GM23338 (cell line): ENCODE results near the gene FBXW11. TPM values are rescaled to one million over a fixed set of nuclear protein-coding genes. Genes with fewer than 3 reads are reported as not detected.

Experiments
- ATAC-seq: fragments of 200-7000 bp; cut with Tn5 transposase; 3 replicates; pipeline ENCODE4 v1.9.1; 2020
- DNase-seq: peaks from one replicate; pipeline ENCODE4 v3.0.0-alpha.2; 2015; ENCODE audit warnings: low spot score
- H2AFZ ChIP-seq: fragments of 200-600 bp; sonication (generic); 2 replicates; pipeline ENCODE4 v1.8.0; 2016; ENCODE audit warnings: antibody characterized with exemption, mild to moderate bottlenecking, moderate library complexity
- H3F3A ChIP-seq: fragments of 200-600 bp; sonication (generic); replicated peaks from 2 replicates; pipeline ENCODE4 v1.8.0; 2017; ENCODE audit warnings: antibody characterized with exemption, mixed run types, low read depth
- H3K27ac ChIP-seq: fragments of 200-600 bp; sonication (generic); 2 replicates; pipeline ENCODE4 v1.6.1; 2016; ENCODE audit warnings: low read depth
- H3K27me3 ChIP-seq: fragments of 200-600 bp; sonication (generic); 2 replicates; pipeline ENCODE4 v1.8.0; 2016; ENCODE audit warnings: mild to moderate bottlenecking, mixed run types, moderate library complexity; ENCODE audit not compliant: insufficient read depth
- H3K36me3 ChIP-seq: fragments of 200-600 bp; sonication (generic); 2 replicates; pipeline ENCODE4 v1.8.0; 2016; ENCODE audit warnings: mild to moderate bottlenecking; ENCODE audit not compliant: insufficient read depth
- H3K4me1 ChIP-seq: fragments of 200-600 bp; sonication (generic); 2 replicates; pipeline ENCODE4 v1.8.0; 2016; ENCODE audit warnings: mild to moderate bottlenecking, moderate library complexity; ENCODE audit not compliant: insufficient read depth
- H3K4me2 ChIP-seq: fragments of 200-600 bp; sonication (generic); 2 replicates; pipeline ENCODE4 v1.7.1; 2017; ENCODE audit warnings: mixed run types
- H3K4me3 ChIP-seq: fragments of 200-600 bp; sonication (generic); 2 replicates; pipeline ENCODE4 v1.6.1; 2016; ENCODE audit warnings: mixed run types
- H3K79me2 ChIP-seq: fragments of 200-600 bp; sonication (generic); replicated peaks from 2 replicates; pipeline ENCODE4 v1.8.0; 2017; ENCODE audit warnings: mild to moderate bottlenecking; ENCODE audit not compliant: insufficient read depth
- H3K9me2 ChIP-seq: fragments of 200-600 bp; sonication (generic); 2 replicates; pipeline ENCODE4 v1.8.0; 2017; ENCODE audit not compliant: insufficient read depth
- H4K20me1 ChIP-seq: fragments of 200-600 bp; sonication (generic); replicated peaks from 2 replicates; pipeline ENCODE4 v1.8.0; 2017; ENCODE audit warnings: mild to moderate bottlenecking; ENCODE audit not compliant: insufficient read depth
- H3K27ac Mint-ChIP-seq: 2 replicates; pipeline ENCODE4 v1.8.0; 2020; ENCODE audit warnings: inconsistent platforms, mild to moderate bottlenecking, moderate library complexity, mixed read lengths
- H3K27me3 Mint-ChIP-seq: 3 replicates; pipeline ENCODE4 v1.8.0; 2022; ENCODE audit warnings: low read depth, mild to moderate bottlenecking, moderate library complexity, mixed read lengths, inconsistent platforms; ENCODE audit not compliant: insufficient read depth, poor library complexity
- H3K36me3 Mint-ChIP-seq: 3 replicates; pipeline ENCODE4 v1.8.0; 2021; ENCODE audit warnings: low read depth, mild to moderate bottlenecking, inconsistent platforms, moderate library complexity, mixed read lengths
- H3K4me1 Mint-ChIP-seq: 3 replicates; pipeline ENCODE4 v1.8.0; 2020; ENCODE audit warnings: mild to moderate bottlenecking, inconsistent platforms, mixed read lengths
- H3K4me3 Mint-ChIP-seq: 3 replicates; pipeline ENCODE4 v1.8.0; 2021; ENCODE audit warnings: moderate library complexity, mild to moderate bottlenecking, inconsistent platforms, mixed read lengths
- H3K9me3 Mint-ChIP-seq: 3 replicates; pipeline ENCODE4 v1.8.0; 2020; ENCODE audit warnings: moderate library complexity, mild to moderate bottlenecking, inconsistent platforms, mixed read lengths
- CREB1 ChIP-seq: fragments of 250-450 bp; sonication (Bioruptor Pico); IDR thresholded peaks from 2 replicates; pipeline ENCODE4 v1.5.0; 2020; ENCODE audit warnings: low read depth, mild to moderate bottlenecking, moderate library complexity
- CTCF ChIP-seq, 2 experiments: fragments of 200-600 bp in 1 of 2; sonication (generic) in 1 of 2; conservative IDR thresholded peaks; 2 replicates each; pipeline versions ENCODE4 v1.5.1 to v1.6.1; 2016 to 2017; ENCODE audit warnings: antibody characterized with exemption in 2 of 2, low read depth in 2 of 2, mild to moderate bottlenecking in 2 of 2, moderate library complexity in 1 of 2
- ETS1 ChIP-seq: IDR thresholded peaks from 2 replicates; pipeline ENCODE4 v1.6.1; 2016; ENCODE audit warnings: antibody characterized with exemption
- EZH2phosphoT487 ChIP-seq: fragments of 200-600 bp; sonication (generic); IDR thresholded peaks from one replicate; pipeline ENCODE4 v1.8.1; 2018; ENCODE audit warnings: antibody characterized with exemption; ENCODE audit not compliant: unreplicated experiment
- JUNB ChIP-seq: IDR thresholded peaks from one replicate; pipeline ENCODE4 v1.6.1; 2016; ENCODE audit warnings: antibody characterized with exemption; ENCODE audit not compliant: unreplicated experiment
- NANOG ChIP-seq: IDR thresholded peaks from 2 replicates; pipeline ENCODE4 v1.6.1; 2016; ENCODE audit warnings: antibody characterized with exemption, borderline replicate concordance
- POLR2AphosphoS5 ChIP-seq: IDR thresholded peaks from 2 replicates; pipeline ENCODE4 v1.6.1; 2016; ENCODE audit warnings: antibody characterized with exemption, low read depth
- REST ChIP-seq: IDR thresholded peaks from one replicate; pipeline ENCODE4 v1.6.1; 2018; ENCODE audit warnings: antibody characterized with exemption; ENCODE audit not compliant: unreplicated experiment
- STAT1 ChIP-seq: IDR thresholded peaks from one replicate; pipeline ENCODE4 v1.6.1; 2016; ENCODE audit warnings: antibody characterized with exemption; ENCODE audit not compliant: unreplicated experiment
- ZNF114 ChIP-seq: fragments of 250-450 bp; sonication (Bioruptor Pico); IDR thresholded peaks from 2 replicates; pipeline ENCODE4 v1.5.0; 2020; ENCODE audit warnings: mild to moderate bottlenecking, moderate library complexity
- ZNF462 ChIP-seq: fragments of 250-450 bp; sonication (Bioruptor Pico); IDR thresholded peaks from 2 replicates; pipeline ENCODE4 v1.5.0; 2020; ENCODE audit warnings: mild to moderate bottlenecking, moderate library complexity
- polyA plus RNA-seq: library from polyadenylated mRNA; unstranded; fragments of >200 nt; fragmentation: Nextera tagmentation; extraction: Ambion mirVana; gene quantifications from 2 replicates; pipeline ENCODE4 v1.2.1, GENCODE V29; 2016
- total RNA-seq: library from RNA; depleted of rRNA; stranded (reverse); fragments of >200 nt; shearing (Covaris generic); gene quantifications from 2 replicates; pipeline ENCODE4 v1.2.3, GENCODE V29; 2014

The FBXW11 gene
- total and polyA plus RNA-seq, 2 experiments from 2014 or later, result 45.0 to 88.0 TPM

GRCh38 chr5:172038167-172038566, 31.7 kb upstream of the FBXW11 start:
- peaks cover 7% of the 10 kb centered on the region; the same call in 1 of the 3 replicates for H3K9me3 Mint-ChIP-seq

More at GRCh38 chr5:172038167-172038566, 31.7 kb upstream of the FBXW11 start:
- no peaks in the 10 kb centered on the region; the same call in 2 of the 3 replicates for H3K36me3 Mint-ChIP-seq
- DNase-seq (no peak), ATAC-seq (no peak)
- Histone ChIP-seq H3F3A (no peaks in the 10 kb centered on the region), H4K20me1 (no peaks in the 10 kb centered on the region), H3K9me2 (0 out of 2 replicates have a peak, but pooled peaks cover 2% of the 10 kb centered on the region), H3K27ac (no peak overlapping the region), H3K27me3 (no peaks in the 10 kb centered on the region), H3K36me3 (no peaks in the 10 kb centered on the region), H3K4me2 (no peak overlapping the region), H3K4me1 (no peaks in the 10 kb centered on the region; the same call in 1 of the 2 replicates), H3K4me3 (no peak overlapping the region), H3K79me2 (no peaks in the 10 kb centered on the region), H2AFZ (no peak overlapping the region)
- H3K4me3 Mint-ChIP-seq, result no peak overlapping the region
- no peak overlapping the region for H3K27ac Mint-ChIP-seq
- peaks cover 7% of the 10 kb centered on the region; the same call in 2 of the 3 replicates for H3K4me1 Mint-ChIP-seq
- peaks cover 3% of the 10 kb centered on the region for H3K27me3 Mint-ChIP-seq
- no peak for TF ChIP-seq ZNF462 (CRISPR knock-in tag)
- TF ChIP-seq ZNF114, result no peak
- TF ChIP-seq JUNB, result no peak
- TF ChIP-seq EZH2phosphoT487, result no peak
- no peak for TF ChIP-seq NANOG
- no peak for TF ChIP-seq CTCF (conservative IDR thresholded peaks at IDR 0.05; ENCODE audit: low read depth in 2 of 2)
- TF ChIP-seq ETS1, result no peak
- no peak for TF ChIP-seq STAT1
- no peak for TF ChIP-seq REST
- TF ChIP-seq CREB1 (CRISPR knock-in tag), result no peak
- TF ChIP-seq POLR2AphosphoS5, result no peak
